ENCODE data around the gene KISS1R. TPM values are rescaled to one million over a fixed set of nuclear protein-coding genes. Genes with fewer than 3 reads are reported as not detected.

The KISS1R gene
- total and polyA plus RNA-seq, 9 donors: not detected

DNA sequence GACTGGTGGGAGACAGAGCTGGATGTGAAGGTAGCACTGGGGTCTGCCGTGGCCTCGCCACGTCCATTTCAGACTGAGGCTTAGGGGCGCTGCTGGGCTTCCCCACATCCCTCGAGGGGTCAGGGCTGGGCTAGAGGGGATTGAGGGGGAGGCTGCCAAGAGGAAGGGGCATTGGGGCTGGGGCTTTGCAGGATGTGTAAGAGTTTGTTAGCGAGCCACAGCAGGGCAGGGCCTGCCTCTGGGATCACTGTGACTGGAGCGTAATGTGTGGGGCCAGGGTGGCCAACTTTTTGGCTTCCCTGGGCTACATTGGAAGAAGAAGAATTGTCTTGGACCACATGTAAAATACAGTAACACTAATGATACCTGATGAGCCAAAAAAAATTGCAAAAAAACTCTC lies 22.8 kb downstream of the KISS1R start:
- H3K27ac ChIP-seq (ENCODE audit: low read length): peak overlapping the region; percentile 76
- 97% methylated on average over 6 of the region's 7 CpGs for WGBS (ENCODE audit: insufficient coverage)
- peaks cover 24% of the 10 kb centered on the region for H3K4me1 ChIP-seq (ENCODE audit: control insufficient read depth, insufficient read depth, low read length)
- H3K9me3 ChIP-seq (replicated peaks; ENCODE audit: control insufficient read depth, low read depth, low read length): no peaks in the 10 kb centered on the region
- no peak overlapping the region for H3K4me3 ChIP-seq (ENCODE audit: low read length)
- no peak for DNase-seq
- H3K27me3 ChIP-seq (ENCODE audit: control insufficient read depth, insufficient read depth, low read length): peaks cover 14% of the 10 kb centered on the region
- peaks cover 9% of the 10 kb centered on the region for H3K36me3 ChIP-seq (ENCODE audit: control insufficient read depth, insufficient read depth, low read length)

DNA sequence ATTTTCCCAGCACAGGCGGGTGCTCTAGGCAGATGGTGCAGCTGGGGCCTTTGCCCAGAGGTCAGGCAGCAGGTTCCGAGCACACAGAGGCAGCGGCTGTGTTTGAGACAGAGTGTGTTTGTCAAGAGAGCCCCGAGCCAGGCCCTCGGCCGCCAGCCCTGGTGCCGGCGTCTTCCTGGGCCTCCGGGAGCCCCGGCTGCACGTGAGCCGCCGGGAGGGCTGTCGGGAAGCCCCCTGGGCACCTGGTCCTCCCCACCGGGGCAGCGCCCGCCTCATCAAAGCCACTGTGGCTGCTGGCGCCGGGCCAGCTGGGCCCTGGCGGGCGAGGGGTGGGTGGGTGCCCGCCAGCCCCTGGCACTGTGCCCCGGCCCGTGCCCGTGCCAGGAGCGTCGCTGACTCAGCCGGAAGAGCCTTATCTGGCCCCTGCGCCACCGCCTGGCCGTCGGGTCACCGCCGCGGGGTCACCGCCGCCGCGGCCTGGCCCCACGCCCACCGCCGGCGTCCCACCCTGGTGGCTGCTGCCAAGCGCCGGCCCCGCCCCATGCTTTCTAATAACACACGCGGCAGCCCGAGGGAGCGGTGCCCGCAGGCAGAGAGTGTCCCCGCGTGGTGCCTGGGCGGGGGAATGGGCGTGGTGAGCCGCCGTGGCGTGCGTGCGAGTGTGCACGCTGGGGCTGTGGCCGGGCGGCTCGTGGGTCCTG lies 23.6 kb downstream of the KISS1R start:
- peak; percentile 73 for DNase-seq
- WGBS (ENCODE audit: insufficient coverage): 73% methylated on average over 64 of the region's 64 CpGs
- H3K4me1 ChIP-seq (ENCODE audit: control insufficient read depth, insufficient read depth, low read length): peaks cover 20% of the 10 kb centered on the region
- no peak overlapping the region for H3K4me3 ChIP-seq (ENCODE audit: low read length)
- peak overlapping the region; percentile 76 for H3K27ac ChIP-seq (ENCODE audit: low read length)
- H3K27me3 ChIP-seq (ENCODE audit: control insufficient read depth, insufficient read depth, low read length): peaks cover 14% of the 10 kb centered on the region
- peaks cover 9% of the 10 kb centered on the region for H3K36me3 ChIP-seq (ENCODE audit: control insufficient read depth, insufficient read depth, low read length)
- no peaks in the 10 kb centered on the region for H3K9me3 ChIP-seq (replicated peaks; ENCODE audit: control insufficient read depth, low read depth, low read length)

DNA sequence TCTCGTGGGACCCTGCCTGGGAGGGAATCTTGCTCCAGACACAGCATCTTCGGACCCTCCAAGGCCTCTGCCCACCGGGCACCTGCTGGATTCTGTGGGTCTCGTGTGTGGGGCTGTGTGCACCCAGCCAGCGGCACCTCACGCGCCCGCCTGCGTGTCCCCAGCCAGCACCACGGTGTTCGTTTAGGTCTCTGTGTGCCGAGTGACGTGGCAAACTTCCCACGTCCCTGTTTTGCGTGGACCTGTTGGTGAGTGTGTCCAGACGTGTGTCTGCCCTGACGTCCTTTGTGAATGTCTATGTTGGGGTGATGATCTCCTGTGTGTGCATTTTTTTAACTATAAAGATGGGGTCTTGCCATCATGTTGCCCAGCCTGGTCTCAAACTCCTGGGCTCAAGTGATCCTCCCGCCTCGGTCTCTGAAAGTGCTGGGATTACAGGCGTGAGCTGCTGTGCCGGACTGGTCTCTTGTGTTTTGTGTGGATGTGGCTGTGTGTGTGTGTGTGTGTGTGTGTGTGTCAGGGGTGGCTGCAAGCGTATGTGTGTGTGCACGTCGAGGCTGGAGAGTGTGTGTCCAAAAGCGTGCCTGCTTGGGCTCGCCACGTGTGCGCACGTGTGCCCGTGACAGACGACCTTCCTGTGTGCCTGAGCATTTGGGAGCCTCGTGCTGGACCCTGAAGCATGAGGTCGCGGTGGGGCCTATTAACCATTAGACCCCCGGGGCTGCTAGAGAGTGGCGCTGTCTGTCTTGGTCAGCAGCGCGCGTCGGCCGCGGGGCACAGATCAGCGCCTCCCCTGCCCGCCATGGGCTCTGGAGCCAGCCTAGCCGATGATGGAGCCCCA lies 24.4 kb downstream of the KISS1R start:
- Histone ChIP-seq H3K4me3 (ENCODE audit: low read length) (no peak overlapping the region), H3K9me3 (replicated peaks; ENCODE audit: control insufficient read depth, low read depth, low read length) (no peaks in the 10 kb centered on the region), H3K27ac (ENCODE audit: low read length) (peak overlapping the region; percentile 7), H3K4me1 (ENCODE audit: control insufficient read depth, insufficient read depth, low read length) (peaks cover 20% of the 10 kb centered on the region), H3K36me3 (ENCODE audit: control insufficient read depth, insufficient read depth, low read length) (peaks cover 9% of the 10 kb centered on the region), H3K27me3 (ENCODE audit: control insufficient read depth, insufficient read depth, low read length) (peaks cover 11% of the 10 kb centered on the region)
- DNase-seq: no peak
- WGBS (ENCODE audit: insufficient coverage): 89% methylated on average over 45 of the region's 45 CpGs

DNA sequence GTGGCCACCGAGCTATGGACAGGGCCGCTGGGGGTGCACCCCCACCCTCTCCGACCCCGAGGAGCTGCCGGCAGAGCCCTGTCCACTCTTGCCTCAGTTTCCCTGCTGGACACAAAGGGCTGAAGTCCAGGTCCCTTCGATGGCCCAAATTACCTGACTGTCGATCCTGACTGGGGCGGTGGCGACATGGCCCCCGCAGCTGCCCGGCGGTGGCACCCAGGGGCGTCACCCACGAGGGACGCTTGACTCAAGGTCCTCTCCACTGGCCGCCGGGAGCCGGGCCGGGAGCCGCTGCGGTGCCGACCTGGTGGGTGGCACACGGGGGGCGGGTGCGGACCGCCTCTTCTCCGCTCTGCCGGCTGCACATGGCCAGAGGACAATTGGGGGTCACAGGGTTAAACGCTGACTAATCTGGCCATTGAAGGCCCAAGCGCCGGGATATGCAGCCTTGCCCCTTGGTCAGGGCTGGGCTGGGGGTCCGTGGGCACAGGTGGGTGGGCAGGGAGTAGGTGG lies 25.1 kb downstream of the KISS1R start:
- Histone ChIP-seq H3K4me3 (ENCODE audit: low read length) (no peak overlapping the region), H3K27me3 (ENCODE audit: control insufficient read depth, insufficient read depth, low read length) (peaks cover 10% of the 10 kb centered on the region), H3K27ac (ENCODE audit: low read length) (no peak overlapping the region), H3K4me1 (ENCODE audit: control insufficient read depth, insufficient read depth, low read length) (peaks cover 20% of the 10 kb centered on the region), H3K9me3 (replicated peaks; ENCODE audit: control insufficient read depth, low read depth, low read length) (no peaks in the 10 kb centered on the region), H3K36me3 (ENCODE audit: control insufficient read depth, insufficient read depth, low read length) (peaks cover 7% of the 10 kb centered on the region)
- WGBS (ENCODE audit: insufficient coverage): 93% methylated on average over 32 of the region's 32 CpGs
- DNase-seq: no peak

DNA sequence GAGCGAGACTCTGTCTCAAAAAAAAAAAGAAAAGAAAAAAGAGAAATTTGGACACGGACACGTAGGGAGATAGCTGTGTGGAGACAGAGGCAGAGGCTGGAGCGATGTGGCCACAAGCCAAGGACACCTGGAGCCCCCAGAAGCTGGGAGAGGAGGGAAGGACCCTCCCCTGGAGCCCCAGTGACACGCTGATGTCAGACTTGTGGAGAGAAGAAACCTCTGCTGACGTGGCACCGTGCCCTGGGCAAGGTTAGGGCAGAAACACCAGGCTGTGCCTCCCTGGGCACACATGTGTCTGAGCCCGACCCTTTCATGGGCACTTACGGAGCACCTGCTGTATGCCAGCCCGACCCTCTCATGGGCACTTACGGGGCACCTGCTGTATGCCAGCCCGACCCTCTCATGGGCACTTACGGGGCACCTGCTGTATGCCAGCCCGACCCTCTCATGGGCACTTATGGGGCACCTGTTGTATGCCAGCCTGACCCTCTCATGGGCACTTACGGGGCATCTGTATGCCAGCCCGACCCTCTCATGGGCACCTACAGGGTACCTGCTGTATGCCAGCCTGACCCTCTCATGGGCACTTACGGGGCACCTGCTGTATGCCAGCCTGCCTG lies 26.5 kb downstream of the KISS1R start:
- WGBS (ENCODE audit: insufficient coverage): 96% methylated on average over 16 of the region's 17 CpGs
- no peak overlapping the region for H3K4me3 ChIP-seq (ENCODE audit: low read length)
- DNase-seq: no peak
- no peaks in the 10 kb centered on the region for H3K9me3 ChIP-seq (replicated peaks; ENCODE audit: control insufficient read depth, low read depth, low read length)
- peaks cover 21% of the 10 kb centered on the region for H3K4me1 ChIP-seq (ENCODE audit: control insufficient read depth, insufficient read depth, low read length)
- no peak overlapping the region for H3K27ac ChIP-seq (ENCODE audit: low read length)
- peaks cover 5% of the 10 kb centered on the region for H3K36me3 ChIP-seq (ENCODE audit: control insufficient read depth, insufficient read depth, low read length)
- peaks cover 2% of the 10 kb centered on the region for H3K27me3 ChIP-seq (ENCODE audit: control insufficient read depth, insufficient read depth, low read length)

DNA sequence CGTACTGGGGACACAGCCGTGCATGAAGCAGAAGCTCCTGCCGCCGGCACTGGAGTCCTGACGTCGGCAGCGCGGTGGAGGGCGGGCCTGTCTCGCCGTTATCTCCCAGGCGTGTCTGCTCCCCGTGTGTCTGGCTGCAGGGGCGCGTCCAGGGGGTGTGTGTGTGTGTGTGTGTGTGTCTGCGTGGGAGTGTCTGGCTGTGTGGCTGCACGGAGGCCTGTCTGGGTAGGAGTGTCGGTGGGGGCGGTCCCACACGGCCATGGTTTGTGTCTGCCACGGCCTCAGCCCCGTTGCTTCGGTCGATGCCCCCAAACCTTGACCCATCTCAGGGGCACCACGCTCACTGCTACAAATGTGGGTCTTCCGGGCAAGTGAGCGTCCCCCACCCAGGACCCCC lies 27.0 kb downstream of the KISS1R start:
- WGBS (ENCODE audit: insufficient coverage): 71% methylated on average over 23 of the region's 27 CpGs
- H3K27ac ChIP-seq (ENCODE audit: low read length): no peak overlapping the region
- DNase-seq: no peak
- H3K9me3 ChIP-seq (replicated peaks; ENCODE audit: control insufficient read depth, low read depth, low read length): no peaks in the 10 kb centered on the region
- H3K4me1 ChIP-seq (ENCODE audit: control insufficient read depth, insufficient read depth, low read length): peaks cover 21% of the 10 kb centered on the region
- peaks cover 5% of the 10 kb centered on the region for H3K36me3 ChIP-seq (ENCODE audit: control insufficient read depth, insufficient read depth, low read length)
- peaks cover 2% of the 10 kb centered on the region for H3K27me3 ChIP-seq (ENCODE audit: control insufficient read depth, insufficient read depth, low read length)
- no peak overlapping the region for H3K4me3 ChIP-seq (ENCODE audit: low read length)

DNA sequence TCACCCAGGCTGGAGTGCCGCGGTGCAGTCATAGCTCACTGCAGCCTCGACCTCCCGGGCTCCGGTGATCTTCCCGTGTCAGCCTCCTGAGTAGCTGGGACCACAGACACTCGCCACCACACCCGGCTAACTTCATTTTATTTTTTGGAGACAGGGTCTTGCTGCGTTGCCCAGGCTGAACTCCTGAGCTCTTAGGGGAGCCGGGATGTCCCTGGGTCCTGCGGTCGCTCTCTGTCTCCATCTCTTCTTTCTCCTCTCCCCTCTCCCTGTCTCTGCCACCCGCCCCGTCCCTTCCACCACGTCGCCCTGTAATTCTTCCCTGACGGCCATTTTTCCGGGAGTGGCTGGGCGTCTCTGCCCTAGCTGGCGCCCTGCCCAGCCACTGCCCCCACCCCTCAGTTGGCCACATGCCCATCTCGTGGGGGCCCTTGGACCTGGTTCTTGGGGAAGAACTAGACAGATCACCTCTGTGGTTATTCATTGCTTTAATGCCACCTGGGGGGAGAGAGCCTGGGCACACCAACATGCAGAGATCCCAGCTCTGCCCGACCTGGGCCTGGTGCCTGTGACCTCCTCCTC lies 27.6 kb downstream of the KISS1R start:
- peaks cover 2% of the 10 kb centered on the region for H3K36me3 ChIP-seq (ENCODE audit: control insufficient read depth, insufficient read depth, low read length)
- no peaks in the 10 kb centered on the region for H3K9me3 ChIP-seq (replicated peaks; ENCODE audit: control insufficient read depth, low read depth, low read length)
- WGBS (ENCODE audit: insufficient coverage): 65% methylated on average over 21 of the region's 22 CpGs
- H3K27me3 ChIP-seq (ENCODE audit: control insufficient read depth, insufficient read depth, low read length): no peaks in the 10 kb centered on the region
- no peak overlapping the region for H3K27ac ChIP-seq (ENCODE audit: low read length)
- DNase-seq: no peak
- H3K4me3 ChIP-seq (ENCODE audit: low read length): no peak overlapping the region
- H3K4me1 ChIP-seq (ENCODE audit: control insufficient read depth, insufficient read depth, low read length): peaks cover 21% of the 10 kb centered on the region

DNA sequence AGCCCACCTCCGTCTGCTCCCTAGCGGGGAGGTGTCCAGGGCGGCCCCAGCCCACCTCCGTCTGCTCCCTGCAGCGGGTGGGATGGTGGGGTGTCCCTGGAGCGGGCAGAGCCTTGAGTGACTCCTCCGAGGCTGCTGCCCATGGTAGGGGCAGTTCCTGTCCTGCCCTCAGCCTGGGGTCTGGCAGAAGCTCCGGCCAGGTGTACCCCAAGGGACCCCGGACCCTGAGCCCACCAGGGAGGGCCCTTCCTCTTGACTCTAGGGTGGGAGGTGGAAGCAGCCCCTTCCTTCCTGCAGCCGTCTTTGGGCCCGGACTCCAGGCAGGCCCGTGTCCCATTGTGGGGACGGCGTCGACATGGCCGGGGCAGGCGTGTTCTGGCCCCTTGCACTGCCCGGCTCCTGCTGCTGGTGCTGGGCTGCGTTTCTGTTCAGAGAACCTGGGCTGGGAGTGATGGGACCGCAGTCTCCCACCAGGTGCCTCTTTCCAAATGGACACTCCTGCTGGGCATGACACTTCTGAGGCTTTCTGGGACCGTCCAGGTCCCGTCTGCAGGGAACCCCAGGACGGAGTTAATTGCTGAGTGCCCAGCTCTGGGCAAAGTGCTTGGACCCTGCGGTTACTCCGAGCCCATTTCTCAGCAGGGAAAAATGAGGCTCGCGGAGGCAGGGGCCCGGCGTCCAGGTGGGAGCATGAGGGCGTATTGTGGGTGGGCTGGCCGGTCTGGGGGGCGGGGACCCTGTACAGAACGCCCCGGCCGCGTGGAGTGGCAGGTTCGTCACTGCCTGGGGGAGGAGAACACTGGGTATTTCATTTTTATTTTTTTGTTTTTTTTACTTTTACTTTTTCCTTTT lies 28.5 kb downstream of the KISS1R start:
- Histone ChIP-seq H3K4me1 (ENCODE audit: control insufficient read depth, insufficient read depth, low read length) (peaks cover 14% of the 10 kb centered on the region), H3K27ac (ENCODE audit: low read length) (no peak overlapping the region), H3K9me3 (replicated peaks; ENCODE audit: control insufficient read depth, low read depth, low read length) (no peaks in the 10 kb centered on the region), H3K36me3 (ENCODE audit: control insufficient read depth, insufficient read depth, low read length) (peaks cover 2% of the 10 kb centered on the region), H3K4me3 (ENCODE audit: low read length) (no peak overlapping the region), H3K27me3 (ENCODE audit: control insufficient read depth, insufficient read depth, low read length) (no peaks in the 10 kb centered on the region)
- no peak for DNase-seq
- WGBS (ENCODE audit: insufficient coverage): 84% methylated on average over 24 of the region's 37 CpGs

DNA sequence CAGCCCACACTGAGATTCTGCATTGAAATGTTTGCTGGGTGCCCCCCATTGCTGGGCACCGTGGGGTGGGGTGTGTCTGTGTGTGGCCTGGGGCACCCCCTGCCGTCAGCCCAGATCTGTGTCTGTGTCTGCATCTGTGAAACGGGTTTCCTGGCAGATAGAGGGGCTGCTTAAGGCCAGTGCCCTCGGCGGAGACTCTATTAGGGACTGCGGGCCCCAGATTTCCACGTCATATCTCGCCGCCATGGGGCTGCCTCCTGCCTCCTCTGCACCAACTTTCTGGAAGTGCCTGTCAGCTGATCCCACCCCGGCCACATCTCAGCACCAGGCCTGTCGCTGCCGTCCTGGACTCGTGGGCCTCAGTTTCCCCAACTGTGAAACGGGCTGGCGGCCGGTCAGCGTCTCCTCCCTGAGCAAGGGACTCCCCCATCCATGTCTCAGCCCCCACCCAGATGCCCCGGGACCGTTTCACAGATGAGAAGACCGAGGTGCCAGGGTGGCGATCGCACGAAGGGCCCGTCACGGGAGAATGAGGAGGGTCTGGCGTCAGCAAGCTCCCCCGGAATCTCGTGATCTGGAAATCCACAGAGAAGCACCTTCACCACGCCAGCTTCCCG lies 30.1 kb downstream of the KISS1R start:
- Histone ChIP-seq H3K36me3 (ENCODE audit: control insufficient read depth, insufficient read depth, low read length) (peaks cover 2% of the 10 kb centered on the region), H3K4me3 (ENCODE audit: low read length) (no peak overlapping the region), H3K27me3 (ENCODE audit: control insufficient read depth, insufficient read depth, low read length) (no peaks in the 10 kb centered on the region), H3K27ac (ENCODE audit: low read length) (peak overlapping the region; percentile 53), H3K4me1 (ENCODE audit: control insufficient read depth, insufficient read depth, low read length) (peaks cover 10% of the 10 kb centered on the region), H3K9me3 (replicated peaks; ENCODE audit: control insufficient read depth, low read depth, low read length) (no peaks in the 10 kb centered on the region)
- 80% methylated on average over 27 of the region's 30 CpGs for WGBS (ENCODE audit: insufficient coverage)
- no peak for DNase-seq
